HCT116 (cell line): Measurements from ENCODE around the gene FCN1. TPM values are rescaled to one million over a fixed set of nuclear protein-coding genes. Genes with fewer than 3 reads are reported as not detected.

Experiments used
- ATAC-seq: fragments of 200-7000 bp; cut with Tn5 transposase; 2 replicates; pipeline ENCODE4 v1.9.1; 2020; ENCODE audit warnings: mild to moderate bottlenecking, moderate library complexity
- BruUV-seq: library from RNA; stranded (reverse); fragments of 400-500 nt; replicated peaks from 2 replicates; lab custom pipeline; 2021; lab: Mats Ljungman, UMichigan
- CTCF ChIA-PET: fragments of 300-600 bp; sonication (Branson Sonifier 250); formaldehyde crosslinking; loops from one replicate; lab custom pipeline; 2021; ENCODE audit warnings: antibody characterized with exemption; lab: Charles Lee
- POLR2A ChIA-PET: fragments of 300-600, 350-600 bp; sonication (Branson Sonifier 250); formaldehyde crosslinking; loops from one replicate; lab custom pipeline; 2021; ENCODE audit warnings: antibody characterized with exemption; lab: Charles Lee
- RAD21 ChIA-PET, 2 experiments: fragments of 300-600 bp; sonication (Branson Sonifier 250); formaldehyde crosslinking; loops; one replicate each; lab custom pipeline; 2023; ENCODE audit warnings: low total read pairs in 2 of 2; ENCODE audit not compliant: uncharacterized antibody in 2 of 2, unreplicated experiment in 2 of 2, low non-redundant PET in 1 of 2; lab: Charles Lee
- DNase-seq: peaks from one replicate; pipeline ENCODE4 v3.0.0-alpha.2; 2010; ENCODE audit warnings: low read depth, low spot score
- H2AFZ ChIP-seq: fragments of 200-600 bp; shearing (Covaris generic), sonication (generic); 2 replicates; pipeline ENCODE4 v1.6.1; 2017; ENCODE audit warnings: low read depth, mixed run types, mixed read lengths, antibody characterized with exemption, low read length; ENCODE audit not compliant: poor library complexity, severe bottlenecking
- H3K27ac ChIP-seq: 2 replicates; pipeline ENCODE4 v1.5.1; 2012; ENCODE audit warnings: low read depth, low read length
- H3K27me3 ChIP-seq: fragments of 200-600 bp; sonication (generic); 2 replicates; pipeline ENCODE4 v1.6.1; 2016; ENCODE audit warnings: mixed run types, low read length, mixed read lengths; ENCODE audit not compliant: insufficient read depth
- H3K36me3 ChIP-seq, 2 experiments: fragments of 200-500 bp in 1 of 2; fragments of 200-600 bp in 1 of 2; sonication (Bioruptor generic) in 1 of 2; sonication (generic) in 1 of 2; 2 replicates each; pipeline versions ENCODE4 v1.5.1 to v1.6.1; 2014 to 2016; ENCODE audit warnings: low read length in 2 of 2, inconsistent platforms in 1 of 2, mixed read lengths in 1 of 2, mixed run types in 1 of 2; ENCODE audit not compliant: insufficient read depth in 2 of 2, control insufficient read depth in 1 of 2
- H3K4me1 ChIP-seq, 2 experiments: fragments of 200-600 bp in 1 of 2; sonication (generic) in 1 of 2; 2 replicates each; pipeline versions ENCODE4 v1.5.1 to v1.6.1; 2012 to 2017; ENCODE audit warnings: low read length in 2 of 2, inconsistent platforms in 1 of 2, mild to moderate bottlenecking in 1 of 2, mixed read lengths in 1 of 2, mixed run types in 1 of 2, moderate library complexity in 1 of 2; ENCODE audit not compliant: insufficient read depth in 2 of 2, control insufficient read depth in 1 of 2
- H3K4me2 ChIP-seq: fragments of 200-600 bp; sonication (generic); 2 replicates; pipeline ENCODE4 v1.6.1; 2017; ENCODE audit warnings: mixed run types, low read length, mixed read lengths
- H3K4me3 ChIP-seq, 2 experiments: fragments of 200-600 bp in 1 of 2; sonication (generic) in 1 of 2; replicated peaks in 1 of 2; 2 replicates each; pipeline ENCODE4 v1.5.1; 2011 to 2016; ENCODE audit warnings: low read length in 2 of 2, control low read depth in 1 of 2, low read depth in 1 of 2, mild to moderate bottlenecking in 1 of 2, mixed read lengths in 1 of 2, mixed run types in 1 of 2
- H3K79me2 ChIP-seq: fragments of 200-600 bp; sonication (generic); 2 replicates; pipeline ENCODE4 v1.6.1; 2017; ENCODE audit warnings: mild to moderate bottlenecking, mixed run types, low read length, moderate library complexity, mixed read lengths; ENCODE audit not compliant: insufficient read depth
- H3K9ac ChIP-seq: fragments of 200-600 bp; sonication (generic); 2 replicates; pipeline ENCODE4 v1.6.1; 2016; ENCODE audit warnings: low read length, mixed read lengths
- H3K9me2 ChIP-seq: fragments of 200-600 bp; sonication (generic), shearing (Covaris generic); 2 replicates; pipeline ENCODE4 v1.6.1; 2017; ENCODE audit warnings: mixed run types, mild to moderate bottlenecking, moderate library complexity; ENCODE audit not compliant: insufficient read depth
- H3K9me3 ChIP-seq, 2 experiments: fragments of 200-500 bp in 1 of 2; fragments of 200-600 bp in 1 of 2; sonication (Bioruptor generic) in 1 of 2; sonication (generic) in 1 of 2; 2 replicates each; pipeline ENCODE4 v1.6.1; 2014 to 2017; ENCODE audit warnings: low read length in 2 of 2, mixed read lengths in 2 of 2, inconsistent platforms in 1 of 2, low read depth in 1 of 2, mild to moderate bottlenecking in 1 of 2, mixed run types in 1 of 2, moderate library complexity in 1 of 2; ENCODE audit not compliant: control insufficient read depth in 1 of 2, insufficient read depth in 1 of 2
- H4K20me1 ChIP-seq: fragments of 200-600 bp; sonication (generic), shearing (Covaris generic); 2 replicates; pipeline ENCODE4 v1.6.1; 2017; ENCODE audit warnings: mixed run types, mild to moderate bottlenecking, moderate library complexity; ENCODE audit not compliant: insufficient read depth
- CBX3 ChIP-seq: IDR thresholded peaks from 2 replicates; pipeline ENCODE4 v1.6.1; 2012; ENCODE audit warnings: low read depth
- EGR1 ChIP-seq: IDR thresholded peaks from 2 replicates; pipeline ENCODE4 v1.6.1; 2012; ENCODE audit warnings: low read depth
- ELF1 ChIP-seq: IDR thresholded peaks from 2 replicates; pipeline ENCODE4 v1.6.1; 2012; ENCODE audit warnings: low read depth, borderline replicate concordance
- EZH2 ChIP-seq: fragments of 200-600 bp; sonication (generic); IDR thresholded peaks from 2 replicates; pipeline ENCODE4 v1.6.1; 2017; ENCODE audit warnings: antibody characterized with exemption, mixed run types
- EZH2phosphoT487 ChIP-seq: fragments of 200-600 bp; IDR thresholded peaks from 2 replicates; pipeline ENCODE4 v1.6.1; 2018; ENCODE audit warnings: antibody characterized with exemption, borderline replicate concordance
- MAX ChIP-seq: IDR thresholded peaks from 2 replicates; pipeline ENCODE4 v1.6.1; 2012
- POLR2AphosphoS5 ChIP-seq: IDR thresholded peaks from 2 replicates; pipeline ENCODE4 v1.6.1; 2011; ENCODE audit warnings: mild to moderate bottlenecking, low read depth, low read length, moderate library complexity
- RAD21 ChIP-seq: IDR thresholded peaks from 2 replicates; pipeline ENCODE4 v1.6.1; 2012; ENCODE audit warnings: low read depth, mild to moderate bottlenecking
- REST ChIP-seq: IDR thresholded peaks from 2 replicates; pipeline ENCODE4 v1.6.1; 2012; ENCODE audit warnings: low read depth
- YY1 ChIP-seq: IDR thresholded peaks from 2 replicates; pipeline ENCODE4 v1.6.1; 2011; ENCODE audit warnings: low read length, low read depth, moderate library complexity, mild to moderate bottlenecking; ENCODE audit not compliant: insufficient replicate concordance; ENCODE audit errors: extremely low read depth
- ZNF274 ChIP-seq: fragments of 200-500 bp; sonication (Bioruptor generic); IDR thresholded peaks from 2 replicates; pipeline ENCODE4 v1.6.1; 2014; ENCODE audit warnings: mild to moderate bottlenecking, low read depth, low read length, inconsistent platforms
- intact Hi-C: fragments of 100-400 bp; cut with micrococcal nuclease; formaldehyde crosslinking; loops from 2 replicates; pipeline ENCODE4 v1.10.0; 2022
- total RNA-seq: library from RNA; stranded (reverse); gene quantifications from one replicate; pipeline ENCODE4 v1.2.1, GENCODE V29; 2021; ENCODE audit not compliant: unreplicated experiment

FCN1 gene
- total RNA-seq, 1 experiment from 2014 or later, result not detected

- ATAC-seq (no peak), DNase-seq (no peak)
- Histone ChIP-seq H3K4me1 (peaks cover 16 to 19% of the 10 kb centered on the region in 2 experiments), H3K9me2 (no peaks in the 10 kb centered on the region), H3K9me3 (no peaks in the 10 kb centered on the region), H3K79me2 (no peaks in the 10 kb centered on the region), H3K27me3 (no peaks in the 10 kb centered on the region), H3K4me2 (no peak overlapping the region), H4K20me1 (no peaks in the 10 kb centered on the region), H2AFZ (no peak overlapping the region), H3K36me3 (no peaks in the 10 kb centered on the region), H3K9ac (no peak overlapping the region), H3K27ac (no peak overlapping the region), H3K4me3 (no peak overlapping the region)
- intact Hi-C loops, result no loop called here
- CTCF ChIA-PET, result no interaction called here
- RAD21 ChIA-PET, result no interaction called here
- POLR2A ChIA-PET, result no interaction called here
- no peak for TF ChIP-seq ELF1
- TF ChIP-seq EGR1, result no peak
- no peak for TF ChIP-seq REST
- no peak for TF ChIP-seq EZH2
- no peak for TF ChIP-seq CBX3
- TF ChIP-seq RAD21, result no peak
- no peak for TF ChIP-seq ZNF274
- no peak for TF ChIP-seq MAX
- TF ChIP-seq EZH2phosphoT487, result no peak
- no peak for TF ChIP-seq YY1
- no peak for TF ChIP-seq POLR2AphosphoS5
- BruUV-seq, result no TSS peak
These were observed 26.0 kb downstream of the FCN1 start for GRCh38 chr9:134891713-134892112.
